SJSA1 (cell line): Measurements from ENCODE around the gene OR5H15. TPM values are rescaled to one million over a fixed set of nuclear protein-coding genes. Genes with fewer than 3 reads are reported as not detected.
"Not testable (repeated sequence)": the region's sequence is repeated elsewhere in the genome, so short reads cannot be mapped to it uniquely, and the experiment has no call there.

Experiments
- DNase-seq, 2 experiments: peaks; one replicate each; pipeline ENCODE4 v3.0.0-alpha.2; 2015 to 2020; ENCODE audit warnings: low spot score in 2 of 2, low read depth in 1 of 2
- H3K27ac ChIP-seq: fragments of 250-450 bp; sonication (Bioruptor Pico); 2 replicates; pipeline ENCODE4 v1.5.1; 2020; ENCODE audit warnings: mild to moderate bottlenecking, moderate library complexity
- H3K27me3 ChIP-seq: fragments of 250-450 bp; sonication (Bioruptor Pico); replicated peaks from 2 replicates; pipeline ENCODE4 v1.5.1; 2020; ENCODE audit warnings: mild to moderate bottlenecking, moderate library complexity
- H3K36me3 ChIP-seq: fragments of 250-450 bp; sonication (Bioruptor Pico); 2 replicates; pipeline ENCODE4 v1.5.1; 2020; ENCODE audit warnings: mild to moderate bottlenecking
- H3K4me1 ChIP-seq: fragments of 250-450 bp; sonication (Bioruptor Pico); replicated peaks from 2 replicates; pipeline ENCODE4 v1.6.1; 2021; ENCODE audit warnings: mild to moderate bottlenecking
- H3K4me3 ChIP-seq: fragments of 250-450 bp; sonication (Bioruptor Pico); 2 replicates; pipeline ENCODE4 v1.5.1; 2020; ENCODE audit warnings: mild to moderate bottlenecking
- H3K9me3 ChIP-seq: fragments of 250-450 bp; sonication (Bioruptor Pico); replicated peaks from 2 replicates; pipeline ENCODE4 v1.5.1; 2020; ENCODE audit warnings: mild to moderate bottlenecking
- total RNA-seq: library from RNA; depleted of rRNA; stranded (reverse); fragments of >200 nt; shearing (Covaris generic); gene quantifications from 2 replicates; pipeline ENCODE4 v1.2.3, GENCODE V29; 2014; rRNA removed

Gene OR5H15
- not detected in 2 replicates for total RNA-seq

DNA sequence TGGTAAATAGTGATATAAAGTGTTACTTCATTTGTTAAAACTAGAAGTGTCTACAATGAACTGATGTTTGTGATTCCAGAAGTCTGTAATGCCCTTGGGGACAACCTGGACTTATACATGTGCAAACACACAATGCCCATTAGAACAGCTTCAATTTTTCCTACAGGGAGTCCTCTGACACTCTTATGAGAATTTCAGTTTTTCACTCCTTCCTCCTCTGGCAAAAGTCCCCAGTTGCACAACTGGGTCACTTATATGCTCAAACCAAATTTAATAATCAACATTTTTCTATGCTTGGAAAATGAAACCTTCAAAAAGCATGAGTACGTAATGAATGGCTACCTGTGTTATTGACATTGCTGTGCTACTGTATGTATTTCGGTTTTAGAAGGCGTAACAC lies at the start of gene OR5H15:
Gene OR5H15, plus strand, starts transcription at position 301 of the 400 bp plus-strand sequence. CDS start 2,004 bp downstream, outside the sequence.
- Histone ChIP-seq H3K9me3 (no peaks in the 10 kb centered on the region), H3K27ac (no peak within 1 kb of the TSS), H3K36me3 (no peaks in the 10 kb centered on the region), H3K4me3 (no peak within 1 kb of the TSS), H3K27me3 (no peaks in the 10 kb centered on the region), H3K4me1 (no peaks in the 10 kb centered on the region)
- DNase-seq: no peak

DNA sequence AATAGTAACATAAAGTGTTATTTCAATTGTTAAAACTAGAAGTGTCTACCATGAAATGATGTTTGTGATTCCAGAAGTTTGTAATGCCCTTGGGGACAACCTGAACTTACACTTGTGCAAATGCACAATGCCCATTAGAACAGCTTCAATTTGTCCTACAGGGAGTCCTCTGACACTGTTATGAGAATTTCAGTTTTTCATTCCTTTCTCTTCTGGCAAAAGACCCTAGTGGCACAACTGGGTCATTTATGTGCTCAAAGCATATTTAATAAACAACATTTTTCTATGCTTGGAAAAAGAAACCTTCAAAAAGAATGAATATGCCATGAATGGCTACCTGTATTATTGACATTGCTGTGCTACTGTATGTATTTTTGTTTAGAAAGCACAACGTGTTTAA lies 36.1 kb upstream of the OR5H15 start, which contains the start of gene OR5H1:
Gene OR5H1, plus strand, starts transcription at position 301 of the 400 bp plus-strand sequence. CDS start 1,977 bp downstream, outside the sequence.
- Histone ChIP-seq H3K9me3 (no peaks in the 10 kb centered on the region), H3K36me3 (no peaks in the 10 kb centered on the region), H3K27me3 (no peaks in the 10 kb centered on the region), H3K4me1 (no peaks in the 10 kb centered on the region), H3K27ac (no peak within 1 kb of the TSS), H3K4me3 (no peak within 1 kb of the TSS)
- DNase-seq: no peak

DNA sequence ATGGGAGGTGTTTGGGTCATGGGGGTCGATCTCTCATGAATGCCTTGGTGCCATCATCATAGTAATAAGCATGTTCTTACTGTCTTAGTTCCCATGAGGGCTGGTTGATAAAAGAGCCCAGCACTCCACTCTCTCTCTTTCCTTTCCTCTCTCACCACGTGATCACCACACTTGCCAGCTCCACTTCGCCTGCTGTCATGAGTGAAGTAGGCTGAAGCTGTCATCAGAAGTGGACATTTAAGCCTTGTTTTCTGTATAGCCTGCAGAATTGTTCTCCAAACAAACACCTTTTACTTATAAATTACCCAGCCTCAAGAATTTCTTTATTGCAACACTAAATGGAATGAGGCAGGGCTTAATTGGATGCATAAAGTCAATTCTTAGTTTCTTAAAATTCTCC lies 29.9 kb upstream of the OR5H15 start:
- no peaks in the 10 kb centered on the region for H3K4me1 ChIP-seq
- no peaks in the 10 kb centered on the region for H3K27me3 ChIP-seq
- no peak for DNase-seq
- no peak overlapping the region for H3K27ac ChIP-seq
- no peaks in the 10 kb centered on the region for H3K9me3 ChIP-seq
- no peak overlapping the region for H3K4me3 ChIP-seq
- H3K36me3 ChIP-seq: no peaks in the 10 kb centered on the region

DNA sequence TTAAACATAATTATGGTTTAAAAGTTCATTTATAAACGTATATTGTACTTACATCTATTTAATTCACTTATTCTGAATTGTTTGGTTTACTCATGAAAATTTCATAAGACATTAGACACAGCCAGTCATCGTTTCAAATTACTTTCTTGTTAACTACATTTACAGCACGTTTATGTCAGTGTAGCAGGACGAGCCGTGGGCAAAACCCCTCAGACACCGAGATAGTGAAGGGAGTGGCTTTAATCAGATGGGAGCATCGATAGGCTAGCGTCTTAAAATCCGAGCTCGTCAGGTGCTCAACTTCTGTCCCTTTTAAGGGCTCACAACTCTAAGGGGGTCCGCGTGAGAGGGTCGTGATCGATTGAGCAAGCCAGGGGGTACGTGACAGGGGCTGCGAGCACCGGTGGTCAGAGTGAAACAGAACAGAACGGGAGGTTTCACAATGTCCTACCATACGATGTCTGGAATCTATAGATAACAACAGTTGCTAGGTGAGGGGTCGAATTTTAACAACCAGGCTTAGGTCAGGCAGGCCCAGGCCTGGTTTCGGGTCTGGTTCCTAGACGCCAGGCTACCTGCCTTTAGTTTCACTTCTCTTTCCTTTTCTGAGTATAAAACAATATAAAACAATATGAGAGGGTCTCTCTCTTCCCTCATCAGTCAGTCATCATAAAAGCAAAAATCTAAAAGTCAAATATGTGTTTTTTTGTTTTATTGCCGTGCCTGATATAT lies 28.5 kb upstream of the OR5H15 start:
- not testable (repeated sequence) for DNase-seq, H3K36me3 ChIP-seq, H3K4me3 ChIP-seq, H3K27me3 ChIP-seq, H3K9me3 ChIP-seq, H3K4me1 ChIP-seq, H3K27ac ChIP-seq

DNA sequence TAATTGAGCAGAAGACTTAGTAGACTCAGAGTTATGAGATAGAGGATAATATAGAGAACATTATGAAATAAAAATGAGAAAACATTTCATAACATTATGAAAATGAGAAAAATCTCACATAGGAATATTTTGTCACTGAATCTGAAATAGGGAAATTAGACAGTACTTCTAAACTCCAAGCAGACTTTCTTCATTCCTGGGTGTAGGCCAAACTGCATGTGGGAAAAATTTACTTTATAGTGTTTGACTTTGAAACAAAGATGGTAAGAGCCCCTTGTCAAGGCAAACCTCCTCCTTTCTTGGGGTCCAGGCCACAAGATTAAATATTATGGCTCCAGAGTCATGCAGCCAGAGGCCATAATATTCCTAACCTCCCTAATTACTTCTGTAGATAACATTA lies 26.0 kb upstream of the OR5H15 start:
- H3K27me3 ChIP-seq: no peaks in the 10 kb centered on the region
- no peaks in the 10 kb centered on the region for H3K9me3 ChIP-seq
- no peak for DNase-seq
- no peak overlapping the region for H3K4me3 ChIP-seq
- H3K36me3 ChIP-seq: no peaks in the 10 kb centered on the region
- H3K27ac ChIP-seq: no peak overlapping the region
- H3K4me1 ChIP-seq: no peaks in the 10 kb centered on the region

DNA sequence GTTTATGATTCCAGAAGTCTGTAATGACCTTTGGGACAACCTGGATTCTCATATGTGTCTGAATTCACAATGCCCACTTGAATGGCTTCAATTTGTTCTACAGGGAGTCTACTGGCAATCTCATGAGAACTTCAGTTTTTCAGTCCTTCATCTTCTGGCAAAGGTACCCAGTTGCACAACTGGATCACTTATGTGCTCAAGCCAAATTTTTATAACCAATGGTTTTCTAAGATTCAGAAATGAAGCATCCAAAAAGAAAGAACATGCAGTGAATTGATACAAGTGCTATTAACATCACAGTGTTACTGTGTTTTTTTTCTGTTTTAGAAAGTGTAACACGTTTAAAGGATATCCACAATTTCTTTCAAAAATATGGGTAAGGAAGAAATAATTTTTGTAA lies 19.3 kb upstream of the OR5H15 start, which contains the start of gene OR5H14:
Gene OR5H14, plus strand, starts transcription at position 301 of the 400 bp plus-strand sequence. CDS start 1,907 bp downstream, outside the sequence.
- no peak within 1 kb of the TSS for H3K4me3 ChIP-seq
- DNase-seq: no peak
- no peaks in the 10 kb centered on the region for H3K27me3 ChIP-seq
- no peak within 1 kb of the TSS for H3K27ac ChIP-seq
- no peaks in the 10 kb centered on the region for H3K9me3 ChIP-seq
- H3K36me3 ChIP-seq: no peaks in the 10 kb centered on the region
- no peaks in the 10 kb centered on the region for H3K4me1 ChIP-seq

DNA sequence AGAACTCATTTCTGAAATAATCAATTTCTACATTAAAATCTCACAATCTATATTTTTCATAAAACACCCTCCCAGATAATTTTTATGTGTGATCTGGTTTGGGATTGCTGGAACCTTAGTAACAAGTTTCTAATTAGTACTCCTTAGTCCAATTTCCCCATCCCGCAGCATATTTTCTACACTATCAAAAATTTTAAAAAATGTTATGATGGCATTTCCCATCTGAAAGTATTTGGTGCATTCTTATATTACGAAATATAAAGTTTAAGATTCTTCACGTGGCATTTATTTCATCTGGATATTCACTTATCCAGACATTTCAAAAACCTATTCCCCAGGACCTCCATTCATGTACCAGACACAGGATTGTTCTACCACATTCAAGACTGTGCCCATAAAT lies 17.7 kb upstream of the OR5H15 start:
- no peaks in the 10 kb centered on the region for H3K9me3 ChIP-seq
- no peak for DNase-seq
- H3K36me3 ChIP-seq: no peaks in the 10 kb centered on the region
- H3K4me1 ChIP-seq: no peaks in the 10 kb centered on the region
- H3K4me3 ChIP-seq: no peak overlapping the region
- H3K27ac ChIP-seq: no peak overlapping the region
- H3K27me3 ChIP-seq: no peaks in the 10 kb centered on the region

DNA sequence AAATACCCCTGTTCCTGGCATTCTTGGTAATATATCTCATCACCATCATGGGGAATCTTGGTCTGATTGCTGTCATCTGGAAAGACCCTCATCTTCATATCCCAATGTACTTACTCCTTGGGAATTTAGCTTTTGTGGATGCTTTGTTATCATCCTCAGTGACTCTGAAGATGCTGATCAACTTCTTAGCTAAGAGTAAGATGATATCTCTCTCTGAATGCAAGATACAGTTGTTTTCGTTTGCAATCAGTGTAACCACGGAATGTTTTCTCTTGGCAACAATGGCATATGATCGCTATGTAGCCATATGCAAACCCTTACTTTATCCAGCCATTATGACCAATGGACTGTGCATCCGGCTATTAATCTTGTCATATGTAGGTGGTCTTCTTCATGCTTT lies 17.0 kb upstream of the OR5H15 start:
- H3K27ac ChIP-seq, H3K36me3 ChIP-seq, DNase-seq: not testable (repeated sequence)

DNA sequence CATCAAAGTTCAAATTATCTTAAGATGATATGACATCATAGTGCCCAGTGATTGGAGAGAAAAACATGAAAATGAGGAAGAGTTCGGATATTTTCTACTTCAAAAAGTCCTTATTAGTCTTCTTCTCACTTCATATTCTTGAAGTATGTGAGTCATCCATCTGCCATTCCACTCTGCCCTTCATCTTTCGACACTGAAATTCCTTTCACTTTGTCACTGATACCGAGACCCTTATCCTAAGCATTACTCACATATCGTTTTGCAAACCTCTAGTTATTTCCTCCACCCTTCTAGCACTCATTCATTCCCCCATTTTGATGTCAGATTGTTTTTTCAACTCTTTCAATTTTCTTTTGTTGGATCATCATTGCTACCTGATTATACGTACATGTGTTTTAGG lies 15.3 kb upstream of the OR5H15 start:
- DNase-seq: no peak
- Histone ChIP-seq H3K9me3 (no peaks in the 10 kb centered on the region), H3K4me1 (no peaks in the 10 kb centered on the region), H3K4me3 (no peak overlapping the region), H3K27me3 (0 out of 2 replicates have a peak, but pooled peaks cover 3% of the 10 kb centered on the region), H3K36me3 (no peaks in the 10 kb centered on the region), H3K27ac (no peak overlapping the region)

More for the DNA sequence above, 17.0 kb upstream of the OR5H15 start:
- H3K4me1 ChIP-seq, H3K9me3 ChIP-seq, H3K4me3 ChIP-seq, H3K27me3 ChIP-seq: not testable (repeated sequence)

DNA sequence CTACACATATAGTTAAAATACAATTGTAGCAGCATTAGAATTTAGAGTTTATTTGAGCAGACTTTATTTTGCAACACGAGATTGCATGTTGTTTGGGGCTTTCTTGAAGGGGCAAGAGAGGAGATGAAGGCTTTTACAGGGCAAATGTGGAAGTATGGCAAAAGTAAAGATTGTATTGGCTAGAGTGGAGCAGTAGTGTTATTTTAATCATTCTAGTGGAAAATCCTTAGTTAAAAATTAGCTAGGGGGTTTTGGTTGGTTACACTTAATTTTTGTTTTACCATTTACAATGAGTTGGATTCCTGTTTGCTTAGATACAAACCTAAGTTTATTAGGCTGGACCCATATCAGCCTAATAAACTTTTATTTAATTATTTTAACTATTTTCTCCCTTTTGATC lies 4.6 kb downstream of the OR5H15 start:
- Histone ChIP-seq H3K4me1 (no peaks in the 10 kb centered on the region), H3K27ac (no peak overlapping the region)

DNA sequence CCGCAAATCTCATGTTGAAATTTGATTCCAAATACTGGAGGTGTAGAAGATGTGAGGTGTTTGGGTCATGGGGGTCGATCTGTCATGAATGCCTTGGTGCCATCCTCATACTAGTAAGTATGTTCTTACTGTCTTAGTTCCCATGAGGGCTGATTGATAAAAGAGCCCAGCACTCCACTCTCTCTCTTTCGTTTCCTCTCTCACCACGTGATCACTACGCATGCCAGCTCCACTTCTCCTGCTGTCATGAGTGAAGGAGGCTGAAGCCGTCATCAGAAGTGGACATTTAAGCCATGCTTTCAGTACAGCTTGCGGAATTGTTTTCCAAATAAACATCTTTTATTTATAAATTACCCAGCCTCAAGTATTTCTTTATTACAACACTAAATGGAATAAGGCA lies 6.1 kb downstream of the OR5H15 start:
- Histone ChIP-seq H3K4me3 (no peak overlapping the region), H3K27ac (no peak overlapping the region), H3K9me3 (no peaks in the 10 kb centered on the region), H3K36me3 (no peaks in the 10 kb centered on the region), H3K27me3 (no peaks in the 10 kb centered on the region), H3K4me1 (no peaks in the 10 kb centered on the region)
- no peak for DNase-seq

More for the DNA sequence above, 4.6 kb downstream of the OR5H15 start:
- DNase-seq: no peak
- no peaks in the 10 kb centered on the region for H3K9me3 ChIP-seq
- H3K4me3 ChIP-seq: no peak overlapping the region
- no peaks in the 10 kb centered on the region for H3K27me3 ChIP-seq
- H3K36me3 ChIP-seq: no peaks in the 10 kb centered on the region

DNA sequence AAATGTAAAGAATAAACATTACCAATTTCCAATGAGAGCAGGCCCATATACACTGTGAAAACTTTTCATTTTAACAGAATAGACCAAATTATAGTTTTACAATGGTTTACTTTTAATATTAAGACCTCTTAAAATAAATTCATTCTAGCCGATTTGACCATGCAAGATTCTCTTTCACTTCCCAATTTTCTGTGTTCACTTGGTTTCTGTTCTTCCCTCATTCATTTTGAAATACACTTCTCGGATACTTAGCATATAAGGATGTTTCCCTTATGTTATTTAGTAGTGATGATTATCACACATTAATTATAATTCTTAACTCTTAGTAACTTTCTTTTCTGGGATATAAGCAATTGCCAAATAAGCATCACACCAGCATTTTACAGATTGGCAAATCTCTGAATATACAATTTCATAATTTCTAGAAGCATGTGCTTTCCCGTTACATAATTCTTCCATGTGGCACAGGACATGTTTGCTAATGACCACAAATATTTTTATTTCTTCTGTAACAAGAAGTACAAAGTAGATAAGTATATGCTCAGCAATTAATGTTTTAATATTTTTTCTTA lies 13.9 kb downstream of the OR5H15 start:
- DNase-seq: no peak
- no peaks in the 10 kb centered on the region for H3K4me1 ChIP-seq
- H3K9me3 ChIP-seq: no peaks in the 10 kb centered on the region
- no peak overlapping the region for H3K27ac ChIP-seq
- H3K27me3 ChIP-seq: no peaks in the 10 kb centered on the region
- no peak overlapping the region for H3K4me3 ChIP-seq
- no peaks in the 10 kb centered on the region for H3K36me3 ChIP-seq

DNA sequence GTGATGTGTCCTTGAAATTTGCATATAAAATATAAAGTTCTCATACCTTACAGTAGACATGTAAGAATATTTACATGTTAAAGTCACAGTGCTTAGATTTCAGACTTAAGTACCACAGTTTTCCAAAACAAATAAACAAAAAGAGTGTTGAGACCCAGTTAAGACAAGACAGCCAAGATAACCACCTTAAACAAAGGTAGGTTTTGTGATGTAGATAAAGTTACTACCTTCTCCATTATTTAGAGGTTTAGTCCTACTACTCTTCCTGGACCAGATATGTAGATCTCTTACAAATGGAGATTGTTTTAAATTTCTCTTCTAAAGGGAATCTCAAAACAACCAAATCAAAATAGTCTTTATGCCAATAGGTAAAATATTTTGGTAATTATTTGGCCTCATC lies 15.7 kb downstream of the OR5H15 start:
- no peaks in the 10 kb centered on the region for H3K9me3 ChIP-seq
- no peak for DNase-seq
- H3K27ac ChIP-seq: no peak overlapping the region

DNA sequence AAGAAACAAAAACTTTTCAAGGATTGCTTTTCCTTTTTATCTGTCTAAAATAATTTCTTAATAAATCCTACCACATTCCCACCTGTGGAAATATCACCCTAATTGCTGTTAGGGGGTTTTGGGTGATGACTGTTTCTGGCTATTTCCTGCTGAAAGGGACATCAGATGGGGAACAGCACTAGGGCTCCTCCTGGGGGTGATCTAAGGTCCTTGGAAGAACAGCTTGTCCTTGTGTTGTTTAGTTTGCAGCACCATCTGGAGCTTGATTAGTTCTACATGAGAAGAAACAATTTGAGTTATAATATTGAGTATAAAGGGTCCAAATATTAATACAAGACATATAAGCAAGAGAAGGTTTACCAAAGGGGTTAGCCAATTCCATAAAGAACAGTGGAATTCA lies 18.7 kb downstream of the OR5H15 start:
- no peaks in the 10 kb centered on the region for H3K9me3 ChIP-seq
- no peak overlapping the region for H3K4me3 ChIP-seq
- H3K27ac ChIP-seq: no peak overlapping the region
- no peak for DNase-seq
- H3K4me1 ChIP-seq: no peaks in the 10 kb centered on the region
- no peaks in the 10 kb centered on the region for H3K36me3 ChIP-seq
- H3K27me3 ChIP-seq: no peaks in the 10 kb centered on the region

More for the DNA sequence above, 15.7 kb downstream of the OR5H15 start:
- Histone ChIP-seq H3K4me1 (no peaks in the 10 kb centered on the region), H3K36me3 (no peaks in the 10 kb centered on the region), H3K4me3 (no peak overlapping the region), H3K27me3 (no peaks in the 10 kb centered on the region)
